HepG2 (cell line): ENCODE data around the gene APBB2. TPM values are rescaled to one million over a fixed set of nuclear protein-coding genes. Genes with fewer than 3 reads are reported as not detected.
A peak's percentile ranks its signal among the peaks of the same experiment; 100 is the strongest.

Source experiments
- ATAC-seq: fragments of 200-7000 bp; cut with Tn5 transposase; 3 replicates; pipeline ENCODE4 v1.9.1; 2020; ENCODE audit warnings: mild to moderate bottlenecking, moderate library complexity
- BruUV-seq: library from RNA; stranded (reverse); fragments of 400-500 nt; replicated peaks from 2 replicates; lab custom pipeline; 2021; lab: Mats Ljungman, UMichigan
- CTCF ChIA-PET: fragments of 300-600 bp; formaldehyde crosslinking; extraction: SDS; loops from one replicate; lab custom pipeline; 2021; ENCODE audit warnings: low total read pairs, inconsistent platforms, low intra/inter-chr PET ratio; lab: Yijun Ruan, JAX
- POLR2A ChIA-PET: fragments of 350-600 bp; sonication (Branson Sonifier 250); formaldehyde crosslinking; loops from one replicate; lab custom pipeline; 2020; ENCODE audit warnings: antibody characterized with exemption, inconsistent platforms; lab: Yijun Ruan, JAX
- DNase-seq: peaks from one replicate; pipeline ENCODE4 v3.0.0-alpha.2; 2015; ENCODE audit warnings: low spot score
- FAIRE-seq: peaks from 3 replicates; lab custom pipeline; 2011; peaks lifted over from hg19 to GRCh38; lab: Jason Lieb, UNC
- H2AFZ ChIP-seq: one replicate; pipeline ENCODE4 v1.6.1; 2011; ENCODE audit warnings: low read length, inconsistent platforms
- H3K27ac ChIP-seq: fragments of 300-600 bp; 3 replicates; pipeline ENCODE4 v1.8.0; 2011; ENCODE audit warnings: mixed run types, mild to moderate bottlenecking, mixed read lengths, low read length, inconsistent platforms; ENCODE audit not compliant: insufficient read depth; ENCODE audit errors: extremely low read length
- H3K27me3 ChIP-seq, 2 experiments: fragments of 200-600 bp in 1 of 2; 2 replicates in 1 of 2; 3 replicates in 1 of 2; pipeline versions ENCODE4 v1.6.0 to v1.8.0; 2011; ENCODE audit warnings: low read length in 2 of 2, mild to moderate bottlenecking in 2 of 2, moderate library complexity in 2 of 2, inconsistent platforms in 1 of 2; ENCODE audit not compliant: insufficient read depth in 2 of 2, control insufficient read depth in 1 of 2
- H3K36me3 ChIP-seq, 2 experiments: fragments of 200-600 bp in 1 of 2; replicated peaks in 1 of 2; 2 replicates in 1 of 2; 3 replicates in 1 of 2; pipeline versions ENCODE4 v1.5.1 to v1.8.0; 2011; ENCODE audit warnings: low read length in 2 of 2, inconsistent platforms in 1 of 2; ENCODE audit not compliant: insufficient read depth in 2 of 2, control insufficient read depth in 1 of 2
- H3K4me1 ChIP-seq: 2 replicates; pipeline ENCODE4 v1.5.1; 2012; ENCODE audit warnings: low read length, inconsistent platforms; ENCODE audit not compliant: insufficient read depth
- H3K4me2 ChIP-seq: 2 replicates; pipeline ENCODE4 v1.6.0; 2011; ENCODE audit warnings: low read depth, low read length, inconsistent platforms
- H3K4me3 ChIP-seq, 3 experiments: fragments of 200-600 bp in 1 of 3; sonication (generic), shearing (Covaris generic) in 1 of 3; replicated peaks in 1 of 3; 2 replicates each; pipeline ENCODE4 v1.5.1; 2011 to 2016; ENCODE audit warnings: low read length in 3 of 3, inconsistent platforms in 2 of 3, low read depth in 2 of 3, mild to moderate bottlenecking in 2 of 3, control low read depth in 1 of 3, mixed read lengths in 1 of 3; ENCODE audit not compliant: insufficient read depth in 1 of 3
- H3K79me2 ChIP-seq: one replicate; pipeline ENCODE4 v1.6.1; 2011; ENCODE audit warnings: low read length, inconsistent platforms; ENCODE audit not compliant: insufficient read depth
- H3K9ac ChIP-seq: 2 replicates; pipeline ENCODE4 v1.6.0; 2011; ENCODE audit warnings: mild to moderate bottlenecking, low read depth, low read length, inconsistent platforms; ENCODE audit not compliant: insufficient read depth
- H3K9me3 ChIP-seq: 2 replicates; pipeline ENCODE4 v1.5.1; 2012; ENCODE audit warnings: mild to moderate bottlenecking, low read length
- H4K20me1 ChIP-seq: 2 replicates; pipeline ENCODE4 v1.6.0; 2011; ENCODE audit warnings: inconsistent platforms, mild to moderate bottlenecking, low read length, moderate library complexity; ENCODE audit not compliant: insufficient read depth
- FOXO1 ChIP-seq: sonication (generic); formaldehyde crosslinking; IDR thresholded peaks from 2 replicates; pipeline ENCODE4 v1.4.0; 2020; ENCODE audit warnings: missing genetic modification reagents
- GLI4 ChIP-seq: sonication (generic); formaldehyde crosslinking; IDR thresholded peaks from 2 replicates; pipeline ENCODE4 v1.5.1; 2020; ENCODE audit warnings: missing genetic modification reagents, mild to moderate bottlenecking, moderate library complexity, borderline replicate concordance
- HNRNPLL ChIP-seq: fragments of 200-400 bp; formaldehyde crosslinking; IDR thresholded peaks from 2 replicates; pipeline ENCODE4 v1.6.1; 2017; ENCODE audit warnings: mild to moderate bottlenecking, low read depth, low read length; ENCODE audit not compliant: poor library complexity, severe bottlenecking
- IRF2 ChIP-seq: IDR thresholded peaks from 2 replicates; pipeline ENCODE4 v1.6.1; 2018; ENCODE audit warnings: missing genetic modification reagents, missing compliant biosample characterization
- RARA ChIP-seq: IDR thresholded peaks from 2 replicates; pipeline ENCODE4 v1.6.1; 2016; ENCODE audit warnings: missing genetic modification reagents, missing compliant biosample characterization
- RARG ChIP-seq: sonication (generic); formaldehyde crosslinking; IDR thresholded peaks from 2 replicates; pipeline ENCODE4 v1.4.0; 2020; ENCODE audit warnings: low read depth, mild to moderate bottlenecking, missing genetic modification reagents
- THYN1 ChIP-seq: sonication (generic); formaldehyde crosslinking; IDR thresholded peaks from 2 replicates; pipeline ENCODE4 v1.8.1; 2023; ENCODE audit warnings: low read depth, mild to moderate bottlenecking, moderate library complexity, missing genetic modification reagents, borderline replicate concordance
- ZFP36 ChIP-seq: fragments of 150-350 bp; IDR thresholded peaks from 2 replicates; pipeline ENCODE4 v1.6.1; 2018; ENCODE audit warnings: borderline replicate concordance, low read length, low read depth; ENCODE audit not compliant: partially characterized antibody
- ZMYM3 ChIP-seq: sonication (generic); formaldehyde crosslinking; IDR thresholded peaks from 2 replicates; pipeline ENCODE4 v1.5.1; 2020; ENCODE audit warnings: mild to moderate bottlenecking, missing genetic modification reagents
- ZNF124 ChIP-seq: sonication (generic); formaldehyde crosslinking; IDR thresholded peaks from 2 replicates; pipeline ENCODE4 v1.4.0; 2020; ENCODE audit warnings: missing genetic modification reagents
- ZNF343 ChIP-seq: sonication (generic); formaldehyde crosslinking; IDR thresholded peaks from 2 replicates; pipeline ENCODE4 v1.4.0; 2020; ENCODE audit warnings: mild to moderate bottlenecking, missing genetic modification reagents
- ZNF383 ChIP-seq: sonication (generic); formaldehyde crosslinking; IDR thresholded peaks from 2 replicates; pipeline ENCODE4 v1.4.0; 2020; ENCODE audit warnings: missing genetic modification reagents, mild to moderate bottlenecking, borderline replicate concordance
- ZNF543 ChIP-seq: sonication (generic); formaldehyde crosslinking; IDR thresholded peaks from 2 replicates; pipeline ENCODE4 v1.4.0; 2020; ENCODE audit warnings: mild to moderate bottlenecking, missing genetic modification reagents
- WGBS: methylation state at CpG from one replicate; pipeline ENCODE4 v1.1.6; 2017; ENCODE audit warnings: low lambda C conversion rate; 5-methylcytosine and 5-hydroxymethylcytosine counted together
- in situ Hi-C: cut with HindIII; loops from 2 replicates; pipeline ENCODE4 v1.10.0; 2017; ENCODE audit warnings: low pct_unique_long_range_greater_than_20kb; ENCODE audit not compliant: extremely low pct_ligation_motif_present
- intact Hi-C: fragments of 100-400 bp; cut with micrococcal nuclease; formaldehyde crosslinking; loops from one replicate; pipeline ENCODE4 v1.10.0; 2022; ENCODE audit not compliant: unreplicated experiment
- polyA plus RNA-seq, 8 experiments: library from polyadenylated mRNA; depleted of rRNA in 3 of 8; stranded (reverse) in 7 of 8; unstranded in 1 of 8; fragments of >200 nt; fragmentation: Illumina TruSeq in 4 of 8; extraction: Trizol in 4 of 8; gene quantifications; 2 replicates each; pipeline versions ENCODE4 v1.2.1 to v1.2.3, GENCODE V29; 2011 to 2016; ENCODE audit warnings: low read depth in 4 of 8, missing spikeins in 1 of 8, mixed read lengths in 1 of 8; ENCODE audit not compliant: insufficient read depth in 1 of 8
- total RNA-seq, 5 experiments: library from RNA; depleted of rRNA; stranded (reverse); fragments of >200 nt; fragmentation: Illumina TruSeq; extraction: Trizol; gene quantifications; 2 replicates each; pipeline ENCODE4 v1.2.3, GENCODE V29; 2016; ENCODE audit warnings: low read depth in 1 of 5
- TF ChIP-seq, protein P1 (sequence below): sonication (generic); formaldehyde crosslinking; IDR thresholded peaks from 2 replicates; pipeline ENCODE4 v1.4.0; 2020; ENCODE audit warnings: missing genetic modification reagents

APBB2 gene
- total and polyA plus RNA-seq, 2 of the 13 experiments (the other 11 are each of a cell fraction or from before 2014, with no cell fraction given) = 11.7 to 17.0 TPM

GRCh38 chr4:41026971-41027370 is 187.4 kb downstream of the APBB2 start:
- intact Hi-C loops (no loop called here), in situ Hi-C loops (no loop called here)
- CTCF ChIA-PET = no interaction called here
- H3K9me3 ChIP-seq = peaks cover 41% of the 10 kb centered on the region
- ATAC-seq = no peak
- no peaks in the 10 kb centered on the region for H3K4me1 ChIP-seq
- POLR2A ChIA-PET = no interaction called here
- no peak overlapping the region for H3K27ac ChIP-seq
- no peak for DNase-seq
- H2AFZ ChIP-seq = no peak overlapping the region
- FAIRE-seq = no peak
- WGBS = 100% methylated on average over 1 of the region's 1 CpG
- no TSS peak for BruUV-seq
- no peaks in the 10 kb centered on the region for H3K79me2 ChIP-seq
- no peaks in the 10 kb centered on the region for H3K36me3 ChIP-seq
- no peak overlapping the region for H3K9ac ChIP-seq
- no peaks in the 10 kb centered on the region for H4K20me1 ChIP-seq
- TF ChIP-seq ZFP36 = no peak
- peak; percentile 99 for TF ChIP-seq ZNF124 (CRISPR knock-in tag)
- TF ChIP-seq RARA (CRISPR knock-in tag) = no peak
- no peaks in the 10 kb centered on the region for H3K27me3 ChIP-seq
- no peak overlapping the region for H3K4me2 ChIP-seq
- no peak overlapping the region for H3K4me3 ChIP-seq

GRCh38 chr4:41025824-41026223 is 188.5 kb downstream of the APBB2 start:
- no peaks in the 10 kb centered on the region for H3K36me3 ChIP-seq
- BruUV-seq = no TSS peak
- H3K9me3 ChIP-seq = peaks cover 41% of the 10 kb centered on the region
- no peaks in the 10 kb centered on the region for H3K79me2 ChIP-seq
- no peak for FAIRE-seq
- H3K9ac ChIP-seq = no peak overlapping the region
- no peaks in the 10 kb centered on the region for H3K4me1 ChIP-seq
- H3K27ac ChIP-seq = no peak overlapping the region
- 100% methylated on average over 2 of the region's 2 CpGs for WGBS
- ChIA-PET POLR2A (no interaction called here), CTCF (no interaction called here)
- ATAC-seq = no peak
- no peak overlapping the region for H2AFZ ChIP-seq
- in situ Hi-C loops (no loop called here), intact Hi-C loops (no loop called here)
- no peak overlapping the region for H3K4me2 ChIP-seq
- no peaks in the 10 kb centered on the region for H4K20me1 ChIP-seq
- no peak for DNase-seq
- TF ChIP-seq, protein P1, sequence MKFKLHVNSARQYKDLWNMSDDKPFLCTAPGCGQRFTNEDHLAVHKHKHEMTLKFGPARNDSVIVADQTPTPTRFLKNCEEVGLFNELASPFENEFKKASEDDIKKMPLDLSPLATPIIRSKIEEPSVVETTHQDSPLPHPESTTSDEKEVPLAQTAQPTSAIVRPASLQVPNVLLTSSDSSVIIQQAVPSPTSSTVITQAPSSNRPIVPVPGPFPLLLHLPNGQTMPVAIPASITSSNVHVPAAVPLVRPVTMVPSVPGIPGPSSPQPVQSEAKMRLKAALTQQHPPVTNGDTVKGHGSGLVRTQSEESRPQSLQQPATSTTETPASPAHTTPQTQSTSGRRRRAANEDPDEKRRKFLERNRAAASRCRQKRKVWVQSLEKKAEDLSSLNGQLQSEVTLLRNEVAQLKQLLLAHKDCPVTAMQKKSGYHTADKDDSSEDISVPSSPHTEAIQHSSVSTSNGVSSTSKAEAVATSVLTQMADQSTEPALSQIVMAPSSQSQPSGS (CRISPR knock-in tag) = no peak
- no peak for TF ChIP-seq HNRNPLL
- TF ChIP-seq ZMYM3 (CRISPR knock-in tag) = no peak
- TF ChIP-seq RARG (CRISPR knock-in tag) = no peak
- no peak for TF ChIP-seq ZNF543 (CRISPR knock-in tag)
- TF ChIP-seq GLI4 (CRISPR knock-in tag) = no peak
- TF ChIP-seq ZNF343 = no peak
- no peak for TF ChIP-seq IRF2 (CRISPR knock-in tag)
- TF ChIP-seq ZNF383 (CRISPR knock-in tag) = no peak
- no peak for TF ChIP-seq THYN1 (CRISPR knock-in tag)
- no peak for TF ChIP-seq FOXO1 (CRISPR knock-in tag)
- no peaks in the 10 kb centered on the region for H3K27me3 ChIP-seq
- H3K4me3 ChIP-seq = no peak overlapping the region
